ENCODE data around the gene BIRC5.

Gene BIRC5

DNA sequence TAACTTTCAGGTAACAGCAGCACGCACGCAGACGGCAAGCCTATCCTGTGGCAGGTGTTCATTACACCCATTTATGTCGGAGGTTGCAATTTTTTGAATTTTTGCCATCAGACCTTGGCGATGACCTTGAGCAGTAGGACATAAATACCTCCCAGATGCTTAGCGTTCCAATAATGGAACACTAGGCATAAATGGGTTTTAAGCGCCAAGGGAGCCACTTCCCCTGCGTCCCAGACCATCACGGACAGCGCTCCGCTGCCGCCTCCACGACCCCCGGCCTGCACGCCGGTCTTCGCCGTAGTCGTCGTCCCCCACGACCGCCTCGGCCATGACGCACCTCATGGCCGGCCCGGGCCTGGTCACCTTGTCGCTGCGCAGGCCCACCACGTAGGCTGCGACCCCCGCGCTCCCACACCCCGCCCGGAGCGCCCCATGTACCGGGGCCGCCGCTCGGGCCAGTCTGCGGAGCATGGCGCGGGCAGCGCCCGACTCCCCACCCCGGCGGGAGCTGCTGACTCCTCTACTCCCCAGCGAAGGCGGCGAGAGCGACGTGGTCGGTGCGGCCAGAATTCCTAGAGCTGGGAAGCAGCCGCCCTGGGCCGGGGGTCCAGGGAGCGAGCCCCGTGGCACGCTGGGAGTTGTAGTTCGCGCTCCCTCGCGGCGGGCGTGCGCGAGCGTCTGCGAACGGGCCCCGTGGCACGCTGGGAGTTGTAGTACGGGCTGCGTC is 40.1 kb downstream of the BIRC5 start:
- H3K9me2 ChIP-seq (replicated peaks; ENCODE audit: control insufficient read depth, low read length), result no peaks in the 10 kb centered on the region
- H4K20me1 ChIP-seq (ENCODE audit: control insufficient read depth, insufficient read depth, low read depth, low read length), result no peaks in the 10 kb centered on the region
- peaks cover 18% of the 10 kb centered on the region for H3F3A ChIP-seq (ENCODE audit: control insufficient read depth, insufficient read depth)
- no peaks in the 10 kb centered on the region; the same call in 1 of the 2 replicates for H3K27me3 ChIP-seq (ENCODE audit: control insufficient read depth, low read length)
- H3K36me3 ChIP-seq (ENCODE audit: control insufficient read depth, low read length), result no peaks in the 10 kb centered on the region
- H3K4me3 ChIP-seq (ENCODE audit: low read length), result peak overlapping the region; percentile 94
- no peaks in the 10 kb centered on the region for H3K79me2 ChIP-seq (ENCODE audit: control insufficient read depth, low read length)
- peak overlapping the region; percentile 91 for H3K27ac ChIP-seq (ENCODE audit: low read depth, low read length)
- H3K9me3 ChIP-seq (ENCODE audit: control insufficient read depth, insufficient read depth, low read length), result no peaks in the 10 kb centered on the region
- peaks cover 76% of the 10 kb centered on the region for H3K4me1 ChIP-seq (ENCODE audit: control insufficient read depth, low read length)
- TF ChIP-seq, protein P1, sequence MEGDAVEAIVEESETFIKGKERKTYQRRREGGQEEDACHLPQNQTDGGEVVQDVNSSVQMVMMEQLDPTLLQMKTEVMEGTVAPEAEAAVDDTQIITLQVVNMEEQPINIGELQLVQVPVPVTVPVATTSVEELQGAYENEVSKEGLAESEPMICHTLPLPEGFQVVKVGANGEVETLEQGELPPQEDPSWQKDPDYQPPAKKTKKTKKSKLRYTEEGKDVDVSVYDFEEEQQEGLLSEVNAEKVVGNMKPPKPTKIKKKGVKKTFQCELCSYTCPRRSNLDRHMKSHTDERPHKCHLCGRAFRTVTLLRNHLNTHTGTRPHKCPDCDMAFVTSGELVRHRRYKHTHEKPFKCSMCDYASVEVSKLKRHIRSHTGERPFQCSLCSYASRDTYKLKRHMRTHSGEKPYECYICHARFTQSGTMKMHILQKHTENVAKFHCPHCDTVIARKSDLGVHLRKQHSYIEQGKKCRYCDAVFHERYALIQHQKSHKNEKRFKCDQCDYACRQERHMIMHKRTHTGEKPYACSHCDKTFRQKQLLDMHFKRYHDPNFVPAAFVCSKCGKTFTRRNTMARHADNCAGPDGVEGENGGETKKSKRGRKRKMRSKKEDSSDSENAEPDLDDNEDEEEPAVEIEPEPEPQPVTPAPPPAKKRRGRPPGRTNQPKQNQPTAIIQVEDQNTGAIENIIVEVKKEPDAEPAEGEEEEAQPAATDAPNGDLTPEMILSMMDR (IDR thresholded peaks at IDR 0.05; ENCODE audit: low read depth, low read length, poor library complexity, severe bottlenecking), result no peak
- TF ChIP-seq EZH2phosphoT487 (IDR thresholded peaks at IDR 0.05; ENCODE audit: borderline replicate concordance, low read length), result no peak
- peak overlapping the region; percentile 91 for H3K4me2 ChIP-seq (ENCODE audit: low read length)

DNA sequence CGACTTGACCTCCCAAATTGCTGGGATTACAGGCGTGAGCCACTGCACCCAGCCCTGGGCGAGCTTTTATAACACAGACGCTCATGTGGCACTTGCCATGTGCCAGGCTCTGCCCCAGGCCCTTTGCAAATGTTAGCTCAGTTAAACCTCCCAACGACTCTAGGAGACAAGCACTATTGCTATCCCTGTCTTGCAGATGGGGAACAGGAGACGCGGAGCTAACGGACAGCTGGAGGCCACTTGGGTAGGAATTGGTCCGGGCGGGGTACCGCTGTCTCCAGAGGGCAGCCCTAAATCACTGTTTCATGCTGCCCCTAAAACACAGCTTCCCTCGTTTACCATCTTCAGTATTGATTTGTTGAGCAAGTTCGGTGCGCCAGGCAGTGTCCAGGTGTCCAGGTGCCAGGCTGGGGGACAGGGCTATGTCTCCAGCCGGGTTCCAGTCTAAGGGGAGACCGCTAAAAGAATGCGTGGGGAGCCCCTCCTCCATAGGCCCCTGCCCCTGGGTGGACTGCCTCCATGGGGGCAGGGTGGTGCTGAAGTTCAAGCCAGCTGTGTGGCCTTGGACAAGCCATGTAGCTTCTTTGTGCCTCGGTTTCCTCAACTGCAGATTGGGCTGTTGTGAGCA is 41.1 kb downstream of the BIRC5 start:
- Histone ChIP-seq H3K9me3 (ENCODE audit: control insufficient read depth, insufficient read depth, low read length) (no peaks in the 10 kb centered on the region), H3F3A (ENCODE audit: control insufficient read depth, insufficient read depth) (peaks cover 18% of the 10 kb centered on the region), H3K4me1 (ENCODE audit: control insufficient read depth, low read length) (peaks cover 76% of the 10 kb centered on the region), H3K4me3 (ENCODE audit: low read length) (no peak overlapping the region), H3K4me2 (ENCODE audit: low read length) (no peak overlapping the region), H4K20me1 (ENCODE audit: control insufficient read depth, insufficient read depth, low read depth, low read length) (no peaks in the 10 kb centered on the region), H3K9me2 (replicated peaks; ENCODE audit: control insufficient read depth, low read length) (no peaks in the 10 kb centered on the region), H3K27ac (ENCODE audit: low read depth, low read length) (no peak overlapping the region), H3K36me3 (ENCODE audit: control insufficient read depth, low read length) (no peaks in the 10 kb centered on the region), H3K79me2 (ENCODE audit: control insufficient read depth, low read length) (no peaks in the 10 kb centered on the region), H3K27me3 (ENCODE audit: control insufficient read depth, low read length) (no peaks in the 10 kb centered on the region; the same call in 1 of the 2 replicates)
- TF ChIP-seq EZH2phosphoT487 (IDR thresholded peaks at IDR 0.05; ENCODE audit: borderline replicate concordance, low read length), result no peak
- TF ChIP-seq, protein P1 (IDR thresholded peaks at IDR 0.05; ENCODE audit: low read depth, low read length, poor library complexity, severe bottlenecking), result no peak

DNA sequence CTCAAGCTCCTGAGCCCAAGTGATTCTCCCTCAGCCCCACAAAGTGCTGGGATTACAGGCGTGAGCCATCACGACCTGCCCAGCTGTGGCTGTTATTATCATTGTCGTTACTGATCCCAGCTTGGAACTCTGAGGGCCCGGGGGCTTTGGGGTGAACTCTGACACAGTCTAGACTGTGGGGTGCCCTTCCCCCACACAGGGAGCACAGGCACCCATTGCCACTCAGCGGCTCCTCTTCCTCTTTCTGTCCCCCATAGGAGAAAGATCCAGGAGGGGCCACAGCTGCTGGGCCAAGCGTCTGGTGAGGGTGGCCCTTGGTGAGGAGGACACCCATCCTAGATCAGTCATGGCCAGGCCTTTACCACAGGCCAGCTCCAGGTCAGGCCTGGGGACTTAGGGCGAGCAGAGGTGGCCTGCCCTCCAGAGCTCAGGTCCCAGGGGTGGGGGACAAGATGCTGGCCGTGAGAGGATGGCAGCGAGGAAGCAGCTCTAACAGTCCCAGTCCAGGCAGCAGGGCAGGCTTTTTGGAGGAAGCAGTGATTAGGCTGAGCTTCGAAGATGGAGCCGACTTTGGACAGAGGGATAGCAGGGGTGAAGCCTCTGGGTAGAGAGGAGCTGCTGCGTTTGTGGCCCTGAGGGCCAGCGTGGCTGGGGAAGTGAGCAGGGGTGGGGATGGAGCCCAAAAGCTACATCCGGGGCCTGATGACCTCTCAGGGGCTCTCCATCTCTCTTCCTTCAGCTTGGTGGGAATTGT is 42.1 kb downstream of the BIRC5 start:
- Histone ChIP-seq H3K27ac (ENCODE audit: low read depth, low read length) (no peak overlapping the region), H3K27me3 (ENCODE audit: control insufficient read depth, low read length) (peaks cover 2% of the 10 kb centered on the region; the same call in 1 of the 2 replicates), H3K4me1 (ENCODE audit: control insufficient read depth, low read length) (peaks cover 66% of the 10 kb centered on the region)

More for the DNA sequence above, 42.1 kb downstream of the BIRC5 start:
- no peak overlapping the region for H3K4me2 ChIP-seq (ENCODE audit: low read length)
- H4K20me1 ChIP-seq (ENCODE audit: control insufficient read depth, insufficient read depth, low read depth, low read length), result no peaks in the 10 kb centered on the region
- no peak overlapping the region for H3K4me3 ChIP-seq (ENCODE audit: low read length)
- no peaks in the 10 kb centered on the region for H3K36me3 ChIP-seq (ENCODE audit: control insufficient read depth, low read length)
- no peaks in the 10 kb centered on the region for H3K79me2 ChIP-seq (ENCODE audit: control insufficient read depth, low read length)
- H3F3A ChIP-seq (ENCODE audit: control insufficient read depth, insufficient read depth), result peaks cover 17% of the 10 kb centered on the region
- no peaks in the 10 kb centered on the region for H3K9me2 ChIP-seq (replicated peaks; ENCODE audit: control insufficient read depth, low read length)
- no peak for TF ChIP-seq EZH2phosphoT487 (IDR thresholded peaks at IDR 0.05; ENCODE audit: borderline replicate concordance, low read length)
- TF ChIP-seq, protein P1 (IDR thresholded peaks at IDR 0.05; ENCODE audit: low read depth, low read length, poor library complexity, severe bottlenecking), result no peak
- no peaks in the 10 kb centered on the region for H3K9me3 ChIP-seq (ENCODE audit: control insufficient read depth, insufficient read depth, low read length)
